H1 (cell line): ENCODE data around the gene PLXND1.

ENCODE experiments used
- HDAC2 ChIP-seq, 2 experiments: fragments of 300-600 bp in 1 of 2; sonication (generic) in 1 of 2; IDR thresholded peaks; 2 replicates each; pipeline ENCODE4 v1.6.1; 2011 to 2012; ENCODE audit warnings: low read depth in 2 of 2, low read length in 2 of 2, mild to moderate bottlenecking in 2 of 2, moderate library complexity in 2 of 2, borderline replicate concordance in 1 of 2, inconsistent platforms in 1 of 2
- POLR2AphosphoS5 ChIP-seq: IDR thresholded peaks from 2 replicates; pipeline ENCODE4 v1.6.1; 2011; ENCODE audit warnings: low read depth, low read length
- SIN3A ChIP-seq, 2 experiments: IDR thresholded peaks in 1 of 2; conservative IDR thresholded peaks in 1 of 2; 2 replicates each; pipeline ENCODE4 v1.6.1; 2011 to 2012; ENCODE audit warnings: low read length in 2 of 2, improper control_type of control experiment in 1 of 2, low read depth in 1 of 2, mild to moderate bottlenecking in 1 of 2
- SIX5 ChIP-seq: IDR thresholded peaks from 2 replicates; pipeline ENCODE4 v1.6.1; 2011; ENCODE audit warnings: mild to moderate bottlenecking, low read depth, low read length
- SP1 ChIP-seq: IDR thresholded peaks from 2 replicates; pipeline ENCODE4 v1.6.1; 2011; ENCODE audit warnings: low read depth, low read length

GRCh38 chr3:129522953-129523352, 83.5 kb downstream of the PLXND1 start:
- TF ChIP-seq HDAC2 (IDR thresholded peaks at IDR 0.05; ENCODE audit: borderline replicate concordance in 1 of 2, low read depth in 2 of 2, low read length in 2 of 2) (no peak), POLR2AphosphoS5 (no peak), SIX5 (no peak), SP1 (no peak), SIN3A (conservative IDR thresholded peaks at IDR 0.05 in 1 of 2, IDR thresholded peaks at IDR 0.05 in 1 of 2; ENCODE audit: low read depth in 1 of 2, low read length in 2 of 2) (no peak)
